Esophagus squamous epithelium (tissue), 5 donors: ENCODE data around the gene CAMK2D. TPM values are rescaled to one million over a fixed set of nuclear protein-coding genes. Genes with fewer than 3 reads are reported as not detected.

Source experiments
- DNase-seq: peaks from one replicate; lab custom pipeline; 2025; lab: John Stamatoyannopoulos, UW
- H3K27ac ChIP-seq, 4 donors: fragments of 200-600 bp; sonication (generic); one replicate each; pipeline ENCODE4 v1.5.1; 2016 to 2019; ENCODE audit warnings: mild to moderate bottlenecking in 1 of 4
- H3K27me3 ChIP-seq, 4 donors: fragments of 200-600 bp; sonication (generic); 1 replicate in 3 of 4; 2 replicates in 1 of 4; pipeline versions ENCODE4 v1.5.1 to v1.6.0; 2017 to 2021; ENCODE audit warnings: antibody characterized with exemption in 1 of 4
- H3K36me3 ChIP-seq, 3 donors: fragments of 200-600 bp; sonication (generic); one replicate each; pipeline ENCODE4 v1.5.1; 2016 to 2019
- H3K4me1 ChIP-seq, 3 donors: fragments of 200-600 bp; sonication (generic); one replicate each; pipeline ENCODE4 v1.5.1; 2017 to 2019
- H3K4me3 ChIP-seq, 4 donors: fragments of 200-600 bp; sonication (generic); 1 replicate in 3 of 4; 2 replicates in 1 of 4; pipeline ENCODE4 v1.5.1; 2016 to 2019; ENCODE audit warnings: mild to moderate bottlenecking in 2 of 4, moderate library complexity in 1 of 4
- H3K9me3 ChIP-seq, 3 donors: fragments of 200-600 bp; sonication (generic); one replicate each; pipeline ENCODE4 v1.5.1; 2016 to 2019
- POLR2A ChIP-seq, 4 donors: fragments of 450-650 bp; IDR thresholded peaks; one replicate each; pipeline ENCODE4 v1.6.1; 2017; ENCODE audit warnings: antibody characterized with exemption in 4 of 4, mild to moderate bottlenecking in 4 of 4, moderate library complexity in 3 of 4
- WGBS, 2 donors: methylation state at CpG; one replicate each; pipeline ENCODE4 v1.1.5; 2018; 5-methylcytosine and 5-hydroxymethylcytosine counted together
- intact Hi-C: fragments of 100-400 bp; cut with DNase I; formaldehyde crosslinking; loops from one replicate; pipeline ENCODE4 v1.15.0; 2022
- total RNA-seq, 4 donors: library from RNA; depleted of rRNA; stranded (reverse); fragments of >200 nt; gene quantifications; one replicate each; pipeline ENCODE4 v1.1.0, GENCODE V29; 2016
- TF ChIP-seq, protein P1 (sequence below), 6 experiments: fragments of 450-650 bp in 4 of 6; fragments of 200-600 bp in 2 of 6; sonication (generic) in 2 of 6; IDR thresholded peaks; one replicate each; pipeline ENCODE4 v1.5.1; 2016 to 2019; ENCODE audit warnings: antibody characterized with exemption in 6 of 6, mild to moderate bottlenecking in 4 of 6, moderate library complexity in 4 of 6
- donor health status: DM: yes; HTN: yes; CAD: no.

CAMK2D gene
- total RNA-seq, 4 donors from 2014 or later: 30.7 to 47.7 (median 38.2) TPM

DNA sequence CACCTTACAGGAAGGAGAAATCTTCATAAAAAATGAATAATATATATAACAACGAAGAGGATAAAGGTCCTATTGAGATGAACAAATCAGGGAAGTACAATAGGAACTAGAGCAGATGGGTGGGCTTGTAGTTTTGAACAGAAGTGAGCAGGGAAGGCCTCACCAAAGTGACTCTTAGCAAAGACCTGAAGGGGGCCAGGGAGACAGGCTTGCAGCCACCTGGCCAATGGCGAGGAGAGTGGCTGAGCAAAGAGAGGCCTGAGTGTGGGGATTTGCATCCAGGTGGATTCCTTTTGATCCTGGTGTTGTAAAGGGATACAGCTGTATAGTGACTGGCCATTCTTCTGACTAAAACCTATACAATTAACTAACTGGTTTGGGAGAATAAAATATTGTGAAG is 354.1 kb downstream of the CAMK2D start:
- Histone ChIP-seq H3K9me3 (no peaks in the 10 kb centered on the region), H3K4me3 (no peak overlapping the region), H3K27me3 (no peaks in the 10 kb centered on the region), H3K36me3 (no peaks in the 10 kb centered on the region), H3K27ac (no peak overlapping the region), H3K4me1 (peaks cover 0 to 20% (median 0%) of the 10 kb centered on the region in 3 donors)
- 78 to 82% methylated on average over 2 of the region's 2 CpGs for WGBS, 2 donors
- TF ChIP-seq POLR2A (IDR thresholded peaks at IDR 0.05): no peak
- TF ChIP-seq, protein P1, sequence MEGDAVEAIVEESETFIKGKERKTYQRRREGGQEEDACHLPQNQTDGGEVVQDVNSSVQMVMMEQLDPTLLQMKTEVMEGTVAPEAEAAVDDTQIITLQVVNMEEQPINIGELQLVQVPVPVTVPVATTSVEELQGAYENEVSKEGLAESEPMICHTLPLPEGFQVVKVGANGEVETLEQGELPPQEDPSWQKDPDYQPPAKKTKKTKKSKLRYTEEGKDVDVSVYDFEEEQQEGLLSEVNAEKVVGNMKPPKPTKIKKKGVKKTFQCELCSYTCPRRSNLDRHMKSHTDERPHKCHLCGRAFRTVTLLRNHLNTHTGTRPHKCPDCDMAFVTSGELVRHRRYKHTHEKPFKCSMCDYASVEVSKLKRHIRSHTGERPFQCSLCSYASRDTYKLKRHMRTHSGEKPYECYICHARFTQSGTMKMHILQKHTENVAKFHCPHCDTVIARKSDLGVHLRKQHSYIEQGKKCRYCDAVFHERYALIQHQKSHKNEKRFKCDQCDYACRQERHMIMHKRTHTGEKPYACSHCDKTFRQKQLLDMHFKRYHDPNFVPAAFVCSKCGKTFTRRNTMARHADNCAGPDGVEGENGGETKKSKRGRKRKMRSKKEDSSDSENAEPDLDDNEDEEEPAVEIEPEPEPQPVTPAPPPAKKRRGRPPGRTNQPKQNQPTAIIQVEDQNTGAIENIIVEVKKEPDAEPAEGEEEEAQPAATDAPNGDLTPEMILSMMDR (IDR thresholded peaks at IDR 0.05): no peak
- no peak for DNase-seq
- intact Hi-C loops: no loop called here

- no peak overlapping the region for H3K27ac ChIP-seq
- H3K4me1 ChIP-seq: peaks cover 0 to 20% (median 0%) of the 10 kb centered on the region in 3 donors
- DNase-seq: no peak
- no peak for TF ChIP-seq POLR2A (IDR thresholded peaks at IDR 0.05)
- TF ChIP-seq, protein P1 (IDR thresholded peaks at IDR 0.05): no peak
- intact Hi-C loops: no loop called here
- WGBS, 2 donors: 43 to 46% methylated on average over 7 of the region's 7 CpGs
- no peaks in the 10 kb centered on the region for H3K9me3 ChIP-seq
- no peaks in the 10 kb centered on the region for H3K36me3 ChIP-seq
- H3K27me3 ChIP-seq: no peaks in the 10 kb centered on the region
- peak overlapping the region in 1 of 4 donors; percentile 28 for H3K4me3 ChIP-seq
Measured at GRCh38 chr4:113406723-113407016, 354.9 kb downstream of the CAMK2D start.

GRCh38 chr4:113405874-113406722 is 355.4 kb downstream of the CAMK2D start:
- Histone ChIP-seq H3K4me3 (peak overlapping the region in 1 of 4 donors; percentile 28), H3K27me3 (no peaks in the 10 kb centered on the region), H3K4me1 (peaks cover 0 to 20% (median 0%) of the 10 kb centered on the region in 3 donors), H3K27ac (no peak overlapping the region), H3K9me3 (no peaks in the 10 kb centered on the region), H3K36me3 (no peaks in the 10 kb centered on the region)
- TF ChIP-seq, protein P1 (IDR thresholded peaks at IDR 0.05): no peak
- no peak for TF ChIP-seq POLR2A (IDR thresholded peaks at IDR 0.05)
- WGBS, 2 donors: 83 to 87% methylated on average over 7 of the region's 7 CpGs
- no peak for DNase-seq
- intact Hi-C loops: no loop called here

DNA sequence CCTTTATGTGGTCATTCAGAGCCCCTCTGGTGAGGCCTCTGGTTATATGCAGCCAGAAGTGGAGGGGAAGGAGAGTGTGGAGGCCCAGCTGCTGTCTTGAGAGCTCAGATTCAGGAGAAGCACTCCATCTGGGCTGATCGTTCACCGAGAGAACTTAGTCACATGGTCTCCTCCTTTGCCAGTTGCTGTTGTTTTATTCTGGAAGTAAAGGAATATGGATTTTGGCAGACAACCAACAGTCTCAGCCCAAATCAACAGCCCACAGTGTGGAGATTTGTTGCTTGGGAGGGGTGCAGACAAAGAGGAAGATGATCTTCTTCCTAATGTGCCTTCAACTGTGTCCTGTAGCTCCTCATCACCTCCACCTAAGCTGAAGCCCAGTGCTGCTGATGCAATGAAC is 356.7 kb downstream of the CAMK2D start:
- Histone ChIP-seq H3K9me3 (no peaks in the 10 kb centered on the region), H3K4me1 (peaks cover 0 to 20% (median 0%) of the 10 kb centered on the region in 3 donors), H3K36me3 (no peaks in the 10 kb centered on the region), H3K27me3 (no peaks in the 10 kb centered on the region), H3K27ac (no peak overlapping the region), H3K4me3 (no peak overlapping the region)
- intact Hi-C loops: no loop called here
- DNase-seq: no peak
- TF ChIP-seq, protein P1 (IDR thresholded peaks at IDR 0.05): no peak
- TF ChIP-seq POLR2A (IDR thresholded peaks at IDR 0.05): no peak
- WGBS, 2 donors: 58 to 61% methylated on average over 2 of the region's 2 CpGs

GRCh38 chr4:113404167-113404571 is 357.4 kb downstream of the CAMK2D start:
- WGBS, 2 donors: 87 to 91% methylated on average over 3 to 4 of the region's 4 CpGs
- H3K4me3 ChIP-seq: no peak overlapping the region
- H3K9me3 ChIP-seq: no peaks in the 10 kb centered on the region
- H3K27me3 ChIP-seq: no peaks in the 10 kb centered on the region
- peaks cover 0 to 20% (median 0%) of the 10 kb centered on the region in 3 donors for H3K4me1 ChIP-seq
- DNase-seq: no peak
- intact Hi-C loops: no loop called here
- no peak for TF ChIP-seq POLR2A (IDR thresholded peaks at IDR 0.05)
- TF ChIP-seq, protein P1 (IDR thresholded peaks at IDR 0.05): no peak
- no peak overlapping the region for H3K27ac ChIP-seq
- no peaks in the 10 kb centered on the region for H3K36me3 ChIP-seq
